C4-2B (cell line): ENCODE data around the gene GIT2.
A peak's percentile ranks its signal among the peaks of the same experiment; 100 is the strongest.

ENCODE experiments used
- ZFX ChIP-seq: fragments of 450-650 bp; IDR thresholded peaks from 2 replicates; pipeline ENCODE4 v1.6.1; 2017
- TF ChIP-seq, protein P1 (sequence below): fragments of 450-650 bp; conservative IDR thresholded peaks from 2 replicates; pipeline ENCODE4 v1.5.1; 2017; ENCODE audit warnings: mild to moderate bottlenecking

DNA sequence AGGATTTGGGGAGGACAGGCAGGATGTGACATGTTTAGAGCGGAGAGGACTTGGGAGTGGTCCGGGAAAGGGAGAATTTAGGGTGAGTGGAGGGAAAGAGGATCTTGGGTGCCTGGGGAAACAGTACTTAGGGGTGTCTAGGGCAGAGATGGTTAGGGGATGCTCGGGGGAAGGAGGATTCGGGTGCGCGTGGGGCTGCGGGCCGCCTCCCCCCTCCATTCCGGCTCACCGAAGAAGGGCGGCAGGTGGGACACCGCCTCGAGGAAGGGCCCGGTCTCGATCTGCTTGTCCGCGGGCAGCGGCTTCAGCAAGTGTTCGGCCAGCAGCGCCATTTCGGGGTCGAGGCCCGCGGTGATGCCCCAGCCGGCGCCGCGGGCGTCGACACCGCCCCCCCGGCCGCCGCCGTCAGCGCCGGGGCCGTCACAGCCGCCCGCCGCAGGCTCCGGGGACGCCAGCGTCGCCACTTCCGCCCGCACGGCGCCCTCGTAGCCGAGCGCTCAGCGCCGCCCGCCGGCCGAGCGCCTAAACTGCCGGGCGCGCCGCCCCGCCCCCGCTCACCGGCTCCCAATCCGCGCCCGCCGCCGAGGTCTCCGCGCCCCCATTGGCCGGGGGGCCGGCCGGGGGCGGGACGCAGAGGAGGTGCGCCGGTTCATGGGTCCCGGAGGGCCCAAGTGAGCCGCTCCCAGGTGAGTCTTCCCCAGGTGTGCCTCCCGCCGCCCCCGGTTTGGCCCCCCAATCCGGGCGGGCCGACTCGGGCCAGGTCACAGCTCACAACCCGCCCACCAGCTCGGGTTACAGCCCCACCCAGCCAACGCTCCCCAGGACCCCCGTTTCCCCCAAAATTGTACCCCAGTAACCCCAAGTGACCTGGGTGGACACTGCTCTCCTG, 115.9 kb downstream of the GIT2 start, which contains the start of gene GLTP:
- TF ChIP-seq, protein P1, sequence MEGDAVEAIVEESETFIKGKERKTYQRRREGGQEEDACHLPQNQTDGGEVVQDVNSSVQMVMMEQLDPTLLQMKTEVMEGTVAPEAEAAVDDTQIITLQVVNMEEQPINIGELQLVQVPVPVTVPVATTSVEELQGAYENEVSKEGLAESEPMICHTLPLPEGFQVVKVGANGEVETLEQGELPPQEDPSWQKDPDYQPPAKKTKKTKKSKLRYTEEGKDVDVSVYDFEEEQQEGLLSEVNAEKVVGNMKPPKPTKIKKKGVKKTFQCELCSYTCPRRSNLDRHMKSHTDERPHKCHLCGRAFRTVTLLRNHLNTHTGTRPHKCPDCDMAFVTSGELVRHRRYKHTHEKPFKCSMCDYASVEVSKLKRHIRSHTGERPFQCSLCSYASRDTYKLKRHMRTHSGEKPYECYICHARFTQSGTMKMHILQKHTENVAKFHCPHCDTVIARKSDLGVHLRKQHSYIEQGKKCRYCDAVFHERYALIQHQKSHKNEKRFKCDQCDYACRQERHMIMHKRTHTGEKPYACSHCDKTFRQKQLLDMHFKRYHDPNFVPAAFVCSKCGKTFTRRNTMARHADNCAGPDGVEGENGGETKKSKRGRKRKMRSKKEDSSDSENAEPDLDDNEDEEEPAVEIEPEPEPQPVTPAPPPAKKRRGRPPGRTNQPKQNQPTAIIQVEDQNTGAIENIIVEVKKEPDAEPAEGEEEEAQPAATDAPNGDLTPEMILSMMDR: peak; percentile 93
- TF ChIP-seq ZFX: no peak
